ENCODE data around the gene ARMH4.

ARMH4 gene

GRCh38 chr14:57970175-57970574, 181.8 kb downstream of the ARMH4 start:
- no peak for DNase-seq (ENCODE audit: extremely low read depth in 1 of 2, low read depth in 1 of 2)

DNA sequence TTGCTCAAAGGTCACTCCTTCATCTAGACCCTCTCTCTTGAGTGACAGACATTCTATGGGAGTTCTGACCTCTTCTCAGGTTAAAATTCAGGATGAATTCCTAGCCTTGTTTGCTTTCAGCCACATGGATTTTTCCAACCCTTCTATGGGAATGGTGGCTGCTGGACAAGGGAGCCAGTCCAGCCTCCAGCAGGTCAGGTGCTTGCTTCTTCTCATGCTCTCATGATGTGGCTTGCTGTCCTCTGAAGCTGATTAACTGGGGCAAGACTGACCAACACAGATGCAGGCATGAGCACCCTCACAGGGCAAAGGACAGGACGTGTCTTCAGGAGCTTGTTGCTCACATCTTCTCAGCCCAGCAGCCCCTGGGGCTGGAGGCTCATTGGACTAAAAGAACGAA, 188.9 kb downstream of the ARMH4 start:
- DNase-seq (ENCODE audit: extremely low read depth in 1 of 2, low read depth in 1 of 2): no peak

GRCh38 chr14:57962325-57963035, 189.5 kb downstream of the ARMH4 start:
- no peak for DNase-seq (ENCODE audit: extremely low read depth in 1 of 2, low read depth in 1 of 2)

GRCh38 chr14:57961786-57962060, 190.3 kb downstream of the ARMH4 start:
- no peak for DNase-seq (ENCODE audit: extremely low read depth in 1 of 2, low read depth in 1 of 2)

DNA sequence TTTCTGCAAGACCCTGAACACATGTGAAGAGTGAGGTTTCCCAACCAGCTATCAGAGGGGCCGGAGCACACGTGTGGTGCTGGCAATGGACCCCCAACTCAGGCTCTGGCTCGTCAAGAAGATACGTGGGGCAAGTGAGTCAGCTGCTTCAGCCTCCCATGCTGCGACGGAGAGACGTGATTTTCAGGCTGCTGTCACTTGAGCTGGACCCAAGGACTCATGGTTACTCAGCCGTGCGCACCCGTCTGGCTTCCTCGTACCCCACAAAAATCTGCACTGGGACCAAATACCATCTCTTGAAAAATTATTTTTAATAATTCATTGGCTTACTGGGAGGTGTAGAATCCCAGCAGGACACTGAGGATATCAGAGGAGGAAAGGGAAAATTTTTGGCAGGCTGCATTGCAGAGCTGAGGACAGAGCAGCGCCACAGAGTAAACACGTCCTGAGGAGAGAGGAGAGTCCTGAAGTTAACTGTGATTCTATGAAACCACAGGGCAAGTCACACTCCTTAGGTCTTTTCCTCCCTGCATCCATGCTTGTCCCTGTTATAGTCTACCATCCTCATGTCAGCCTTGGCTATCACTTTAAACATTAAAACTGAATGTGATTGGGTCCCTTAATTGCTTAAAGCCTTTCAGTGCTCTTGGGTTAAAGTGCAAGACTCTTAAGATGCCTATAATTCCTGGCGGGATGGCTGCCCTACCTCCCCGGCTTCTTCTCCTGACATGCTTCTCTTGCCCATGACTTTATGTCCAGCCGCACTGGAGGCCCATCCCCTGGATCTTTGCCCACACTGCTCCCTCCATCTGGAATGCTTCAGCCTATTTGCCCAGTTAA, 190.8 kb downstream of the ARMH4 start:
- DNase-seq (ENCODE audit: extremely low read depth in 1 of 2, low read depth in 1 of 2): no peak

GRCh38 chr14:57957441-57957840, 194.6 kb downstream of the ARMH4 start:
- DNase-seq (ENCODE audit: extremely low read depth in 1 of 2, low read depth in 1 of 2): no peak

Measured in activated CD8-positive, alpha-beta memory T cell treated with anti-CD3 and anti-CD28 coated beads for 1 hour (primary cell).